Right renal pelvis (tissue), 4 donors: Measurements from ENCODE around the gene TAF10. TPM values are rescaled to one million over a fixed set of nuclear protein-coding genes. Genes with fewer than 3 reads are reported as not detected.

Source experiments
- DNase-seq, 4 donors: peaks; one replicate each; pipeline ENCODE4 v3.0.0-alpha.2; 2013; ENCODE audit warnings: low read depth in 4 of 4, low spot score in 3 of 4, missing footprints in 1 of 4
- polyA plus RNA-seq, 4 donors: library from polyadenylated mRNA; unstranded; fragments of 120-200 nt; gene quantifications; one replicate each; pipeline ENCODE4 v1.2.1, GENCODE V29; 2013; ENCODE audit not compliant: insufficient read length in 4 of 4

TAF10 gene
- polyA plus RNA-seq, 4 donors, result 80.5 to 97.0 (median 87.3) TPM

- no peak for DNase-seq
Observed at GRCh38 chr11:6609502-6610015, 2.5 kb downstream of the TAF10 start.

DNA sequence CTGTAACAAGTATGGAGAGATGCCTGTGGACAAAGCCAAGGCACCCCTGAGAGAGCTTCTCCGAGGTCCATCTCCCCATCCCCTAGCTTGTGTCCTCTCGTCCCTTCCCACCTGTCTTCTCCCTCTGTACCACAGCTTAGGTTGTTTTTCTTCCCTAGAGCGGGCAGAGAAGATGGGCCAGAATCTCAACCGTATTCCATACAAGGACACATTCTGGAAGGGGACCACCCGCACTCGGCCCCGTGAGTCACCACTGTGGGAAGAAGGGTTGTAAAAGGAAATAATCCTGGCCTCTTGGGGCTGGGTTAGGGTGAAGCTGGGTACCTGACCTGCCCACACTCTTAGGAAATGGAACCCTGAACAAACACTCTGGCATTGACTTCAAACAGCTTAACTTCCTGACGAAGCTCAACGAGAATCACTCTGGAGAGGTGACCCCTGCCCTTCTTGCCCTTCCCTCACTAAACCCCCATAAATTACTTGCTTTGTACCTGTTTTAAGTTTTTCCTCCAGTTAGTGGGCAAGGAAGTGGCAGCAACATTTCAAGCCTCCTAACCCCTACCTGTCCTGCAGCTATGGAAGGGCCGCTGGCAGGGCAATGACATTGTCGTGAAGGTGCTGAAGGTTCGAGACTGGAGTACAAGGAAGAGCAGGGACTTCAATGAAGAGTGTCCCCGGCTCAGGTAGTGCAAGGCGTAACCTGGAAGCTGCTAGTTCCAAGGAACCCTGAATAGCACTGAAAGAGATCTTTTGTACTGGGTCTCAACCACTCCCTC lies 3.1 kb downstream of the TAF10 start:
- no peak for DNase-seq

- no peak for DNase-seq
Observed at GRCh38 chr11:6608011-6608410, 4.0 kb downstream of the TAF10 start.

- no peak for DNase-seq
Observed at GRCh38 chr11:6607190-6607795, 4.7 kb downstream of the TAF10 start.

- peak in 3 of 4 donors; percentile 87 to 88 (median 87) for DNase-seq
Observed at GRCh38 chr11:6606471-6607189, 5.4 kb downstream of the TAF10 start.

- DNase-seq, result no peak
Observed at GRCh38 chr11:6604790-6605189, 7.2 kb downstream of the TAF10 start.

DNA sequence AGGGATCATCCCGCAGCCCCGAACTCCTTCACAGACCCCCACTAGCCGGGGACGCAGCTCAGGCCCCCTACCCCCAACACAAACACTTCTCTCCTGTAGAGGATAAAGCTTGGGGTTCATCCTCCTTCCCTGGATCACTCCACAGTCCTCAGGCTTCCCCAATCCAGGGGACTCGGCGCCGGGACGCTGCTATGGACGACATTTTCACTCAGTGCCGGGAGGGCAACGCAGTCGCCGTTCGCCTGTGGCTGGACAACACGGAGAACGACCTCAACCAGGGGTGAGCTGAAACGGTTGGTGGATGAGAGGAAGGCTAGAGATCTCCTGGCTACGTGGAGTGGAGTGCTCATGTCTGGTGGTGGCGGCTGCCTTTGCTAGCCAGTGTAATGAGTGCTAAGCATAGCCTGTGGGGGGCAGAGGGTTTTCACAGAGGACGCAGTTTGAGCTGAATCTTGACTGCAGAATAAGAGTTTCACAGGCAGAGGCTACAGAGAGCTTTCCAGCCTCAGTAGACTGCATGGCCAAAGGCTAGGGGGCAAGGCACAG lies 7.9 kb downstream of the TAF10 start:
- peak in 1 of 4 donors; percentile 56 for DNase-seq

DNA sequence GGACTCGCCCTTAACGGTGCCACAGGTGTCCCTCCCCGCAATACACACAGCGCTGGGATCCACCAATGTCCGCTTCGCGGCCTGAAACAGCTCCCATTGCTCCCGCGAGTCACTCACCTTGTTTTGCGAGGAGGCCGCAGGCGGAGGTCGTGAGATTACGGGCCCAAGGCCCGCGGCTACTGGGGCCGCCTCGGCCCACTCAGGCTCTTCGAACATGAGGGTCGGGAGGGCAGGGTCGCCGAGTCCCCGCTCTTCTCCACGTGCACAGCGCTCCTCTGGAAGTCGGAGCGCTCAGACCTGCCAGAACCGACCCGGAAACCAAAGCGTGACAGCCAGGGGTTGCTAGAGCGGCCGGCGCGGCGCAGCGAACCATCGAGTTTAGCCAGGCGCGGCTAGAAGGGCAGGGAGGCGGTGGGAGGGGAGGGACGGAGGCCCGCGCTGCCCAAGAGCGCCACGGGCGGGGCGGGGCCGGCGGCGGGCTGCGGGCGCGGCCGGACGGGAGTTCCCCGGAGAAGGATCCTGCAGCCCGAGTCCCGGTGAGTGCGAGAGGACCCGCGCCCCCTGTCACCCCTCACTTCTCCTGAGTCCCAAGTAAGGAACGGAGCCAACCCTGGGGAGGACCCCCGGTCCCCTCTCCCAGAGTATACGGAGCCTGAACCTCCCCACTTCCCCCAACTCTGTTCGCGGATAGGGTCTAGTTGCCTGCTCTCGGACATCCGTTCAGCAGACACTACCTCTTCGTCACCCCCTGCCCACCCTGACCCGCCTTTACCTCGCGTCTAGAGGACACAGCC lies 8.5 kb downstream of the TAF10 start, which contains the start of the genes ILK and RRP8:
Gene ILK, plus strand, starts transcription at position 488 of the 794 bp plus-strand sequence. CDS start 498 bp downstream, outside the sequence.
Gene RRP8, minus strand, starts transcription at position 330 of the 794 bp plus-strand sequence. Its CDS starts 114 bp downstream, at position 216.
- peak; percentile 80 to 82 (median 80) for DNase-seq

GRCh38 chr11:6602096-6602940 lies 9.7 kb downstream of the TAF10 start:
- DNase-seq, result no peak

DNA sequence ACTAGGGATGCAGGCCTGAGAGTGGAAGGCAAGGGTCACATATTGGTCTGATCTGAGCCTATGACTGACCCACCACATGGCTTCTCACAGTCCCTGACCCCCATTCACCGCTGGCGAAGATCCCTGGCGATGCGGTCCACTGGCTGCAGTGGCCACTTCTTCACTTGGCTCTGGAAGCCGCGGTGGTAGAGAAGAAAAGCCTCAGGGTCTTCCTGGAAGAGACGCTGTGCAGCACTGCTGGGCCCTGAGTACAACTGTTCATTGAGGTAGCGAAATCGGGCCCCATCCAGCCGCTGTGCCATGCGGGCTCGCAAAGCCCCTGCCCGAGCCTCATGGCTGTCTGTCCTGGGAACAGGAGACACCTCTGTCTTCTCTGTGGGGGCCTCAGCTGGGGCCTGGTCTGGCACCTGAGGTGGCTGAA lies 11.0 kb downstream of the TAF10 start:
- DNase-seq, result no peak

DNA sequence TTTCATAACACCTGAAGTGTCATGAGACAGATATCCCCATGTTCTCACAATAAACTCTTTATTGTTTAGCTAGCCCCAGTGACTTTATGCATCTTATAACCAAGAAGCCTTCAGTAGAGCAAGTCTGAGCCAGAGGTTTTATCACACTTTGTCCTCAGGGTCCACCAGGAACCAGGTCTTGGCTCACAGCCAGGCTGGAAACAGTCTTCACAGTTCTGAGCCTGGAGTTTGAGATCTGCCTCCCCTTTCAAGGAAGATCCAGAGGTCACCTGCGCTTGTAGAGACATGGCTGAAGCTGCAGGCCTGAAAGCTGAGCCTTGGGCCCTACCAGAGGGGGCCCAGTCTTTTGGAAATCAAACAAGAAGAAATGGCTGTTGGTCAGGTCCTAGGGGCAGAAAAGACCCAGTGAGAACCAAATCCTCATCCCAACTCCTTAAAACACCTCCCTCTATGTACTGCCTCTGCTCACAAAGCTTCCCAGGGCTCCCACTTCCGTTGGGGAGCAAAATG lies 12.1 kb downstream of the TAF10 start:
- DNase-seq, result no peak

GRCh38 chr11:6599449-6599848 lies 12.6 kb downstream of the TAF10 start:
- DNase-seq, result no peak

DNA sequence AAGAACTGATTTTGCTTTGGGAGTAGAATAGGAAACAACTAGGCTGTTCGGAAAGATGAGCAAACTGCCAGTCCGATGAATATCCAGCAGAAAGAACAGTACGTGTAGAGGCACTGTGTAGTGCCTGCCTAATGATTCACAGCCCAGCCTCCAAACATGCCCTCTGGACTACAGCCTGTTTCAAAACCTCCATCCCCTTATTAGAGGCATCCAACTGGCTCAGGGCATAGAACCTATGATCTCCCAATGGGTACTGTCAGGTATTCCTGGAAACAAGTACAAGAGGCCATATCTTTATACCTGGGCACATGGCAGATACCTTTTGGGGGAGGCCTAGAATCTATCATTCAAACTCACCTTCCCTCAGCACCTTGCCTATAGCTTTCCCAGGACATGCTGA lies 13.5 kb downstream of the TAF10 start:
- DNase-seq, result no peak

GRCh38 chr11:6596239-6596877 lies 15.7 kb downstream of the TAF10 start:
- no peak for DNase-seq

GRCh38 chr11:6594142-6594768 lies 17.8 kb downstream of the TAF10 start:
- no peak for DNase-seq

- no peak for DNase-seq
Observed at GRCh38 chr11:6588018-6588417, 24.0 kb downstream of the TAF10 start.

- DNase-seq, result no peak
Observed at GRCh38 chr11:6587360-6587953, 24.6 kb downstream of the TAF10 start.
